T-helper 17 cell (primary cell): ENCODE results near the gene IL6R. TPM values are rescaled to one million over a fixed set of nuclear protein-coding genes. Genes with fewer than 3 reads are reported as not detected.

Experiments
- ATAC-seq: fragments of 150-1000 bp; cut with Tn5 transposase; 2 replicates; pipeline ENCODE4 v1.10.0; 2021; ENCODE audit warnings: mild to moderate bottlenecking, moderate library complexity
- DNase-seq, 3 donors: peaks; one replicate each; pipeline versions ENCODE4 v3.0.0 to v3.0.0-alpha.2; 2020 to 2021
- H3K9me3 ChIP-seq: one replicate; pipeline ENCODE4 v1.7.0; 2013; ENCODE audit warnings: low read length, mild to moderate bottlenecking; ENCODE audit not compliant: control insufficient read depth, poor library complexity, severe bottlenecking
- H3K27ac Mint-ChIP-seq: one replicate; pipeline ENCODE4 v1.8.0; 2022; ENCODE audit warnings: mild to moderate bottlenecking, moderate library complexity, mixed read lengths
- H3K27me3 Mint-ChIP-seq: one replicate; pipeline ENCODE4 v1.8.0; 2022; ENCODE audit warnings: mixed read lengths
- H3K36me3 Mint-ChIP-seq: one replicate; pipeline ENCODE4 v1.8.0; 2022; ENCODE audit warnings: low read depth, mixed read lengths
- H3K4me1 Mint-ChIP-seq: one replicate; pipeline ENCODE4 v1.8.0; 2022; ENCODE audit warnings: mild to moderate bottlenecking, mixed read lengths
- H3K4me3 Mint-ChIP-seq: one replicate; pipeline ENCODE4 v1.8.0; 2022; ENCODE audit warnings: mild to moderate bottlenecking, moderate library complexity, mixed read lengths
- total RNA-seq, 4 donors: library from RNA in 2 of 4; stranded (reverse) in 2 of 4; gene quantifications; one replicate each; pipeline ENCODE4 v1.2.3 and lab custom pipeline; 2022 to 2026

The IL6R gene
- total RNA-seq, 2 donors from 2014 or later: 72.8 to 79.0 TPM

- H3K27ac Mint-ChIP-seq: peak overlapping the region; percentile 72
- no peaks in the 10 kb centered on the region for H3K9me3 ChIP-seq
- no peak for DNase-seq
- no peak for ATAC-seq
- H3K4me1 Mint-ChIP-seq: peaks cover 39% of the 10 kb centered on the region
- H3K36me3 Mint-ChIP-seq: peaks cover 10% of the 10 kb centered on the region
- no peak overlapping the region for H3K4me3 Mint-ChIP-seq
- no peaks in the 10 kb centered on the region for H3K27me3 Mint-ChIP-seq
Observed at GRCh38 chr1:154436433-154436832, 31.3 kb downstream of the IL6R start.

DNA sequence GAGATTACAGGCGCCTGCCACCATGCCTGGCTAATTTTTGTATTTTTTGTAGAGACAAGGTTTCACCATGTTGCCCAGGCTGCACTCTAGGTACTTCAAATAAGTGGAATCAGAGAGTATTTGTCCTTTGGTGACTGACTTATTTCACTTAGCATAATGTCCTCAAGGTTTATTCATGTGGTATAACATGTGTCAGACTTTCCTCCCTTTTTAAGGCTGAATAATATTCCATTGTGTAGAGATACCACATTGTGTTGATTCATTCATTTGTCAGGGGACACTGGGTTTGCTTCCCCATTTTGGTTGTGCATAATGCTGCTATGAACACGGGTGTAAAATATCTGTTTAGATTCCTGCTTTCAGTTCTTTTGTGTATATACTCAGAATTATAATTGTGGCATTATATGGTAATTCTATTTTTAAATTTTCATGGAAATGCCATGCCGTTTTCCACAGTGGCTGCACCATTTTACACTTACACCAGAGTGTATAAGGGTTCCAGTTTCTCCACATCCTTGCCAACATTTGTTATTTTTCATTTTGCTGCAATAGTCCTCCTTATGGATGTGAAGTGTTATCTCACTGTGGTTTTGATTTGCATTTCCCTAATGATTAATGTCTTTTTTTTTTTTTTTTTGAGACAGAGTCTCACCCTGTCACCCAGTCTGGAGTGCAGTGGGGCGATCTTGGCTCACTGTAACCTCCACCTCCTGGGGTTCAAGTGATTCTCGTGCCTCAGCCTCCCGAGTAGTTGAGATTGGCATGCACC lies 35.1 kb downstream of the IL6R start:
- peak overlapping the region; percentile 96 for H3K27ac Mint-ChIP-seq
- H3K4me1 Mint-ChIP-seq: peaks cover 43% of the 10 kb centered on the region
- peak overlapping the region; percentile 80 for H3K4me3 Mint-ChIP-seq

GRCh38 chr1:154441241-154441888 lies 36.2 kb downstream of the IL6R start:
- no peaks in the 10 kb centered on the region for H3K9me3 ChIP-seq
- Mint-ChIP-seq H3K4me1 (peaks cover 48% of the 10 kb centered on the region), H3K4me3 (peak overlapping the region; percentile 88), H3K36me3 (peaks cover 17% of the 10 kb centered on the region), H3K27me3 (no peaks in the 10 kb centered on the region), H3K27ac (peak overlapping the region; percentile 96)
- DNase-seq (no peak), ATAC-seq (peak; percentile 63)

More for the DNA sequence above, 35.1 kb downstream of the IL6R start:
- ATAC-seq (no peak), DNase-seq (no peak)
- Mint-ChIP-seq H3K27me3 (no peaks in the 10 kb centered on the region), H3K36me3 (peaks cover 15% of the 10 kb centered on the region)
- no peaks in the 10 kb centered on the region for H3K9me3 ChIP-seq

DNA sequence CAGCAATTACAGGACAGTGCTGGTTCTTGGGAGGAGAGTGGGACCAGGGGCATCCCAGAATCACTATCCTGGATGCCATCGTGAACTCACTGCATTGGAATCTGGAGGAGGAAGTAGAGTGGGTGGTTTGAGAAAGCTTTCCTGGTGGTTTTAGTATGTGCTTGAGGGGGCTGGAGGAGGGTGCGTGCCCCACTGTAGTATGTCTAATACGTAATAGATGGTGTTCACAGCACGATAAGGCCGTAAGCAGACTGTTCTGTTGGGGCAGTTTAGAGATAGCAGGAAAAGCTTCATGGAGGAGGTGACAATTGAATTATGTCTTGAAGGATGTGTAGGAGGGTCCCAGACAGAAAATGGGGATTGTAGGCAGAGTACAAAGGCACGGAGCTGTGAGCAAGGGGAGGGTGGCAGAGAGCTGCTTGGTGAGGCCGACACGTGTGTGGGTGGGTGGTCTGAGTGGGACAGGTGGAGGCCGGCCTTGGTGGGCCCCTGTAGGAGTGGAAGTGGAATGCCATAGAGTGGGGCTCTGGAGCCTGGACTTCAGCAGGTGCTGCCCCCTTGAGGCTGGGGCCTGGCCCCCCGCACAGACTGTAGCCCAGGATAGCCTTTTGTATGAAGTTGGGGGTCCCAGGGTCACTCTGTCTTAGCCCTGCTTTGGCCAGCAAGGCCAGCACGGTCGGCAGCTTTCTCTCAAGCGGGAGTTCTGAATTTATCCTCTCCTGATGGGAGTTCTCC lies 37.0 kb downstream of the IL6R start:
- H3K27me3 Mint-ChIP-seq: no peaks in the 10 kb centered on the region
- H3K4me3 Mint-ChIP-seq: peak overlapping the region; percentile 88
- H3K36me3 Mint-ChIP-seq: peaks cover 17% of the 10 kb centered on the region
- peaks cover 48% of the 10 kb centered on the region for H3K4me1 Mint-ChIP-seq
- peak overlapping the region; percentile 96 for H3K27ac Mint-ChIP-seq
- H3K9me3 ChIP-seq: no peaks in the 10 kb centered on the region
- no peak for ATAC-seq
- DNase-seq: no peak

- H3K4me3 Mint-ChIP-seq: no peak overlapping the region
Observed at GRCh38 chr1:154443274-154444013, 38.3 kb downstream of the IL6R start.

GRCh38 chr1:154445040-154445472 lies 39.9 kb downstream of the IL6R start:
- Mint-ChIP-seq H3K27ac (peak overlapping the region; percentile 77), H3K36me3 (peaks cover 14% of the 10 kb centered on the region), H3K4me3 (peak overlapping the region; percentile 41), H3K27me3 (no peaks in the 10 kb centered on the region), H3K4me1 (peaks cover 30% of the 10 kb centered on the region)
- no peaks in the 10 kb centered on the region for H3K9me3 ChIP-seq
- DNase-seq (no peak), ATAC-seq (peak; percentile 46)

More at GRCh38 chr1:154443274-154444013, 38.3 kb downstream of the IL6R start:
- Mint-ChIP-seq H3K27ac (peak overlapping the region; percentile 47), H3K27me3 (no peaks in the 10 kb centered on the region), H3K4me1 (peaks cover 44% of the 10 kb centered on the region), H3K36me3 (peaks cover 17% of the 10 kb centered on the region)
- DNase-seq (no peak), ATAC-seq (no peak)
- no peaks in the 10 kb centered on the region for H3K9me3 ChIP-seq

- H3K4me3 Mint-ChIP-seq: no peak overlapping the region
- ATAC-seq (no peak), DNase-seq (no peak)
- peaks cover 22% of the 10 kb centered on the region for H3K4me1 Mint-ChIP-seq
- peaks cover 10% of the 10 kb centered on the region for H3K36me3 Mint-ChIP-seq
- no peaks in the 10 kb centered on the region for H3K27me3 Mint-ChIP-seq
- H3K27ac Mint-ChIP-seq: peak overlapping the region; percentile 77
- no peaks in the 10 kb centered on the region for H3K9me3 ChIP-seq
Observed at GRCh38 chr1:154446292-154446691, 41.1 kb downstream of the IL6R start.

- Mint-ChIP-seq H3K27me3 (no peaks in the 10 kb centered on the region), H3K4me1 (peaks cover 18% of the 10 kb centered on the region), H3K36me3 (peaks cover 11% of the 10 kb centered on the region), H3K27ac (no peak overlapping the region), H3K4me3 (no peak overlapping the region)
- H3K9me3 ChIP-seq: no peaks in the 10 kb centered on the region
- no peak for DNase-seq
- no peak for ATAC-seq
Observed at GRCh38 chr1:154446789-154447188, 41.6 kb downstream of the IL6R start.

GRCh38 chr1:154448331-154448811 lies 43.2 kb downstream of the IL6R start:
- DNase-seq: no peak
- no peak overlapping the region for H3K27ac Mint-ChIP-seq
- H3K4me3 Mint-ChIP-seq: no peak overlapping the region
- no peak for ATAC-seq
- peaks cover 17% of the 10 kb centered on the region for H3K4me1 Mint-ChIP-seq
- no peaks in the 10 kb centered on the region for H3K9me3 ChIP-seq
- peaks cover 11% of the 10 kb centered on the region for H3K36me3 Mint-ChIP-seq
- H3K27me3 Mint-ChIP-seq: no peaks in the 10 kb centered on the region

GRCh38 chr1:154453161-154453560 lies 48.0 kb downstream of the IL6R start:
- Mint-ChIP-seq H3K27ac (peak overlapping the region; percentile 92), H3K36me3 (peaks cover 22% of the 10 kb centered on the region), H3K27me3 (no peaks in the 10 kb centered on the region), H3K4me1 (peaks cover 20% of the 10 kb centered on the region), H3K4me3 (no peak overlapping the region)
- ATAC-seq (no peak), DNase-seq (no peak)
- H3K9me3 ChIP-seq: no peaks in the 10 kb centered on the region

DNA sequence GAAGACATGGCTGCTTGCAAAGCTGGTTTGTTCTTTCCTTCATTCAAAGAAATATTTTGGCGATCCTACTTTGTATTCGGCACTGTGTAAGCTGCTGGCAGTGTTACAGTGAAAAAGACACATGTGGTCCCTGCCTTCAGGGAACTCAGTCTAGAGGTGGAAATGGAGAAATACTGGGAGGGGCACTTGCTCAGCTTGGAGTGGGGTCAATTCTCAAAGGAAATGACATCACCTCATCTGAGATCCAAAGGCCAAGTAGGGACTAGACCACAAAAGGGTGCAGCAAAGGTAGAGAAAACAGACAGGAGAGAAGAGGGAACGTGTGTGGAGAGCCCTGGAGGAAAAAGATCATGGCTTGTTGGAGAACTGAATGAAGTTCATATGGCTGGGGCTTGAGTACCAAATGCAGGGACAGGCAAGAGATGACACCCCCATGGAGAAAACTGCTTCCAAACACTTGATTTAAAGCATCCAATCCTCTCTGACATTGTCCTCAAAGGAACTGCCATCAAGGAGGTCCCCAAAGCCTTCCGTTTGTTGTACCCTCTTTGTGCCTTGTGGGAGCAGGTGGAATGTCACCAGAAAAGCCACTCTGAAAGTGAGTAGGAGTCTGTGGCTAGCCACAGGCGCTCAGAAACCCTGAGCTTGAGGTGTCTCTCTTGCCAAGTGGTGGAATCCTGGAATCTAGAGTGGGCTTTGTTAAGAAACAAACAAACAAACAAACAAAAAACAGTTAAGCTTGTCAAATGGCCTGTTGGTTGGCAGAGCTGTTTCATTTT lies 48.6 kb downstream of the IL6R start:
- H3K27ac Mint-ChIP-seq: peak overlapping the region; percentile 92
- no peaks in the 10 kb centered on the region for H3K27me3 Mint-ChIP-seq
- no peak overlapping the region for H3K4me3 Mint-ChIP-seq
- H3K4me1 Mint-ChIP-seq: peaks cover 20% of the 10 kb centered on the region
- H3K36me3 Mint-ChIP-seq: peaks cover 22% of the 10 kb centered on the region
- ATAC-seq (no peak), DNase-seq (no peak)
- no peaks in the 10 kb centered on the region for H3K9me3 ChIP-seq
